Activated CD4-positive, alpha-beta T cell treated with anti-CD3 and anti-CD28 coated beads for 48 hours (primary cell): ENCODE results near the gene CLEC17A.
A peak's percentile ranks its signal among the peaks of the same experiment; 100 is the strongest.
"Not testable (repeated sequence)": the region's sequence is repeated elsewhere in the genome, so short reads cannot be mapped to it uniquely, and the experiment has no call there.

Source experiments
- DNase-seq: peaks from one replicate; pipeline ENCODE4 v3.0.0-alpha.2; 2020

CLEC17A gene

GRCh38 chr19:14559916-14560775, 22.7 kb upstream of the CLEC17A start:
- no peak for DNase-seq

DNA sequence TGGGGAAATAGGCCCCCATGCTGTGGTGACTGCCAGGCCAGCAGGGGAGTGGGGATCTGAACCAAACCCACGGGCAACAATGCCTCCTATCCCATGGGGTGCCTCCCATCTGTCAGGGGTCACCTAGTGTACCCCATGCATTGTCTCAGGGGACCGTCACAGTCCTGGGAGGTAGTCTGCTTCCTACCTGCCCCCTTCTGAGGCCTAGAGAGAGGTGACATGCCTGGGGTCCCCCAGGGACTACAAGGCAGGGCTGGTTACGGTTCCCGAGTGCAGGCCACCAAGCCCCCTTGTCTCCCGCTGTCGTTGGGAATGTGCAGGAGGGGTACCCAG, 22.1 kb upstream of the CLEC17A start:
- no peak for DNase-seq

- no peak for DNase-seq
Observed at GRCh38 chr19:14561249-14561648, 21.6 kb upstream of the CLEC17A start.

- no peak for DNase-seq
Observed at GRCh38 chr19:14561847-14562351, 21.0 kb upstream of the CLEC17A start.

GRCh38 chr19:14562660-14563589, 20.0 kb upstream of the CLEC17A start:
- DNase-seq, result no peak

- no peak for DNase-seq
Observed at GRCh38 chr19:14563590-14563926, 19.3 kb upstream of the CLEC17A start.

DNA sequence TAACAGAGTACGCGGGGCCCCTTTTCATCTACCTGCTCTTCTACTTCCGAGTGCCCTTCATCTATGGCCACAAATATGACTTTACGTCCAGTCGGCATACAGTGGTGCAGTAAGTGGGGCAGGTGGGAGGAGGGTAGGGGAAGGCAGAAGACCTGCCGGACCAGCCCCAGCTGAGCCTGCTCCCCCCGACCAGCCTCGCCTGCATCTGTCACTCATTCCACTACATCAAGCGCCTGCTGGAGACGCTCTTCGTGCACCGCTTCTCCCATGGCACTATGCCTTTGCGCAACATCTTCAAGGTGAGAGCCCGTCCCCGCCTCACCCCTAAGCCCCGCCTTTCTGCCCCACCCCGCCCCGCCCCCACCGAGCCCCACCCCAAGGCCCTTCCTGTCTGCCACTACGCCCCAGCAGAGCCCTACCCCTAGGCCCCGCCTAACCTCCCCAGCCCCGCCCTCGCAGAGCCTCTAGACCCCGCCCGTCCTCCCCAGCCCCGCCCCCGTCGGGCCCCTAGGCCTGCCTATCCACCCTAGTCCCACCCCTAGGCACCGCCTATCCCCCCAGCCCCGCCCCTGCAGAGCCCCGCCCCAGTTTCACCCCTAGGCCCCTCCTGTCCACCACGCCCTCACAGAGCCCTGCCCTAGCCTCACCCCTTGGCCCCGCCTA, 18.8 kb upstream of the CLEC17A start:
- DNase-seq, result peak; percentile 89

GRCh38 chr19:14564652-14565297, 18.1 kb upstream of the CLEC17A start:
- DNase-seq, result not testable (repeated sequence)

DNA sequence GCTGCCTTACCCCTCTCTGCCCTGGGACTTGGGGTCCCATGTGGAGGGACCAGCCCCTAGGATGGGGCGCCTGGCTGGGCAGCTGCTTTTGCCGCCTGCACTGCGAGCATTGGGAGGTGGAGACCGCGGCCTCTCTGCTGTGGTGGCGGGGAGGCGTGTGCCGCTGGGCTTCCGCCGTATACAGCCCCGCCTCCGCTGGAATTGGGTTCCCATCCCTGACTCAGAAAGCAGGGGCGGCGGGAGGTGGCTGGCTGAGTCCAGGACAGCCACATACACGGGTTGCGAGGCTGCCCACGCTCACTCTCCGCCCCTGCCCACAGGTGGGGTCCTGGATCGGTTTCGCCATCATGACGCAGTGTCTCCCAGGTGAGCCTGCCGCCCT, 17.6 kb upstream of the CLEC17A start:
- no peak for DNase-seq

DNA sequence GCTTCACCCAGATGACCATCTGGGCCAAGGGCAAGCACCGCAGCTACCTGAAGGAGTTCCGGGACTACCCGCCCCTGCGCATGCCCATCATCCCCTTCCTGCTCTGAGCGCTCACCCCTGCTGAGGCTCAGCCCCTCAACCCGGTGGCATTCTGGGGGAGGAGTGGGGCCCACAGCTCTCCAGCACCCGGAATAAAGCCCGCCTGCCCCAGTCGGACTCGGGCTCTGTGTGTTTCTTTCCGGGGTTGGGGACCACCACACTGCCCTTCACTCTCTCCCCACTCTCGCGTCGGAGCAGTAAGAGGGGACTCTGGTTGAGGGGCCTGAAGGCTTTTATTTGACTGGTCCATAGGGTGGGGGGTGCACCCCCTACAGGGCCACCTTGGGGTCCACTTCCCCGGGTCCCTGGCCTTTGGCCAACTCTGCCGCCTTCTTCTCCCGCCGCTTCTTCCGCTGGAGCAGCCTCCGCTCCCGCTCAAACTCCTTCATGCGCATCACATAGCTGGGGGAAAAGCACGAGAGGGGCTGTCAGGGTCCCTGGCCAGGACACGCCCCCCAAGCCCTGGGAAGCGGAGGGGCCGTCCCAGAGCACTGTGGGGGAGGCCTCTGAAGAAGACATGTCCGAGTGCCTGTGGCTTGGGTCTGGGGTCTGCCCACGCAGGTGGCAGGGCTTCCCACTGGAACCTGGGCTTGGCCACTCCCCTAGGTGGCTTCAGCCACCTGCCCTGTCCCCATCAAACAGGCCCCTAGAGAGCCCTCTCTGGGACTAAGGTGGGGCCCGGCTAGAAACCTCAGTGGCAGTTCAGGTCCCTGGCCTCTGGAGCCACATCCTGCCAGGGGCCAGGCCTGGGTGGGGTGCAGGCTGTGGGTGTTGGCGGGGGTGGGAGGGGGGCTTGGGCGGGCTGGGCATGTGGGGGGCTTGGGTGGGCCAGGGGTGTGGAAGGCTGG, 16.8 kb upstream of the CLEC17A start:
- no peak for DNase-seq

- no peak for DNase-seq
Observed at GRCh38 chr19:14566712-14567077, 16.2 kb upstream of the CLEC17A start.

DNA sequence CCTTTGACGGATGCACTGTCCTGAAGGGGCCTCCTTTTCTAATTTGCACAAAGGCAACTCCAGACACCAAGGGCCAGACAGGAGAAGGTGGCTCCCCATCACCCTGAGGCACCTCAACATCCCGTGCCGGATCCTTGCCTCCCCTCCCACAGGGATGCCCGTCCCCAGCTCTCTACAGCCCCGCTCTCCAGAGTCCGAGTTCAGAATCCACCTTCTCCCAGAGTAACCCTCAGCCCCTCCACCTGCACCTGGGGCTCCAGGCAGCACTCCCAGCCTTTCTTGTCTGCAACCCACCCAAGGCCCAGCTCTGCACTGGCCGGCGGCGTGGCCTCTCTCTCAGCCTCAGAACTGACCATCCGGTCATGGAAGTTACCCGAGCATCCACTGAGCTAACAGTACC, 15.8 kb upstream of the CLEC17A start:
- DNase-seq, result no peak

DNA sequence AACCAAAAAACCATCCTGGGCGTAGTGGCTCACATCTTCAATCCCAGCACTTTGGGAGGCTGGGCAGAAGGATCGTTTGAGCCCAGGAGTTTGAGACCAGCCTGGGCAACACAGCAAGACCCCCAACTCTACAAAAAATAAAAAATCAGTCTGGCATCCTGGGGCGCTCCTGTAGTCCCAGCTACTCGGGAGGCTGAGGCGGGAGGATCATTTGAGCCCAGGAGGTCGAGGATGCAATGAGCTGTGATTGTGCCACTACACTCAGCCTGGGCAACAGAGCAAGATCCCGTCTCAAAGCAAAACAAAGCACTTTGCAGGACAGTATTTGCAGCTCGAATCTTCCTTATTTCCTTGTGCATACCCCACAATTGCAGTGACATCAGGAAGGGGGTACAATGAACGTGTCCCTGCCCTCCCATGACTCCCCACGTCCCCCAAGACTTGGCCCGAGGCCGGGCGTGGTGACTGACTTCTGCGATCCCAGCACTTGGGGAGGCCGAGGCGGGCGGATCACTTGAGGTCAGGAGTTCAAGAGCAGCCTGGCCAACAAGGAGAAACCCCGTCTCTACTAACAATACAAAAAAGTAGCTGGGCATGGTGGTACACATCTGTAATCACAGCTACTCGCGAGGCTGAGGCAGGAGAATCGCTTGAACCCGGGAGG, 11.9 kb upstream of the CLEC17A start:
- DNase-seq, result no peak

- peak; percentile 94 for DNase-seq
Observed at GRCh38 chr19:14571695-14572490, 11.0 kb upstream of the CLEC17A start, which contains the start of gene NDUFB7. Gene NDUFB7, minus strand, starts transcription at chr19:14572066. Its CDS starts 66 bp downstream, at chr19:14572000.

DNA sequence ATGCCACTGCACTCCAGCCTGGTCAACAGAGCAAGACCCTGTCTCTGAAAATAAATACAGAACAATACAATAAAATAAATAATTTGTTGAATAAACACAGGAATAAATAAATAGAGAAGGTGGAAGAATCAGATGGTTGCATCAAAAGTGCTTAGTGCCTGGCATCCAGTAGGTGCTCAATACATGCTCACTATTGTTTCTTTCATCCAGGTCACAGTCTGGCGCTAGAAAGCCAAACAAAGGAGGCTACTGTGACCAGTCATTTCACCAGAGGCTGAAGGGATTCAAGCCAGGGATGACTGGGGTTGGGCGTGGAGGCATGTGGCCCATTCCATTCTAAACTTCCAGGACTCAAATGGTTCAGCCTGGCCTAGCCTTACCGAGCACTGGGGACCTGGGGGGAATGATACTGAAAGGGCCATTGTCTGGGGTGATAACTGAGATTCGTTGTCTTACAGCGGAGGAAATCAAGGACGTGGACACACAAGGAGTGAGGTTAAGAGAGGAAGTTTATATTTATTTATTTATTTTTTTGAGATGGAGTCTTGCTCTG, 7.4 kb upstream of the CLEC17A start:
- no peak for DNase-seq

- DNase-seq, result no peak
Observed at GRCh38 chr19:14576363-14576762, 6.5 kb upstream of the CLEC17A start.

GRCh38 chr19:14577264-14577663, 5.6 kb upstream of the CLEC17A start:
- no peak for DNase-seq

- DNase-seq, result peak; percentile 32
Observed at GRCh38 chr19:14577885-14578427, 4.9 kb upstream of the CLEC17A start.

GRCh38 chr19:14580623-14581237, 2.2 kb upstream of the CLEC17A start:
- peak; percentile 79 for DNase-seq
